ENCODE data around the gene LIN7C.
A peak's percentile ranks its signal among the peaks of the same experiment; 100 is the strongest.
"Not testable (repeated sequence)": the region's sequence is repeated elsewhere in the genome, so short reads cannot be mapped to it uniquely, and the experiment has no call there.

Gene LIN7C

GRCh38 chr11:27506200-27507182 is at the start of gene LIN7C:
LIN7C (minus strand) TSS chr11:27506769; CDS start chr11:27506752, 17 bp downstream.
- DNase-seq = peak; percentile 83

DNA sequence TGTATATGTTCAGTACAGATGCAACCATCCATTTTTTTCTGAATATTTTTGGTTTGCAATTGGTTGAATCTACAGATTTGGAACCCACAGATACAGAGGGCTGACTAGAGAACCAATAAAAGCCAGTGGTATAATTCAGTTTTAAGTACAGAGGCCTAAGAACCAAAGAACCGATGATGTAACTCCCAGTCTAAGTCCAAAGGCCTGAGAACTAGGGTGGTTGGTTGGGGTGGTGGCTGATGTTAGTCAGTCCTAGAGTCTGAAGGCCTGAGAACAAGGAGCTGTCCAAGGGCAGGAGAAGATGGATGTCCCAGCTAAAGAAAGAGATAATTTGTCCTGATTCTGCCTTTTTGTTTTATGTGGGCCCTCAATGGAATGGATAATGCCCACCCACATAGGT is 48.7 kb upstream of the LIN7C start:
- DNase-seq = no peak

DNA sequence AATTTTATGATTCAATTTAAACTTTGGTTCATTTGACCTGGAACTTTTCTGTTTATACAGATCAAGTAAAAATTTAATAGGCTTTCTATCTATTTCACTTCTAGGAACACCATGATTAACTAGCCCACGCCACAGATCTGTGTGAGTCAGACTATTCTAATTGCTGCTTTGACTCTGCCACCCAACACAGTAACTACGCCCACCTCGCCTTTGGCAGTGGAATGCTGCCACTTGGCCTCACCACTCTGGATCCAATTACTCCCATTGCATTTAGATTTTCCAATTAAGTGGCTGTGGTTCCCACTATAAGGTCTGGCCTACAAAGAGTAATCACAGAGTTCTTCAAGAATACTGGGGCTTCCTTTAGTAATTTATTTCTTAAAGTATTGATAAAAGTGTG is 46.6 kb upstream of the LIN7C start:
- DNase-seq = no peak

DNA sequence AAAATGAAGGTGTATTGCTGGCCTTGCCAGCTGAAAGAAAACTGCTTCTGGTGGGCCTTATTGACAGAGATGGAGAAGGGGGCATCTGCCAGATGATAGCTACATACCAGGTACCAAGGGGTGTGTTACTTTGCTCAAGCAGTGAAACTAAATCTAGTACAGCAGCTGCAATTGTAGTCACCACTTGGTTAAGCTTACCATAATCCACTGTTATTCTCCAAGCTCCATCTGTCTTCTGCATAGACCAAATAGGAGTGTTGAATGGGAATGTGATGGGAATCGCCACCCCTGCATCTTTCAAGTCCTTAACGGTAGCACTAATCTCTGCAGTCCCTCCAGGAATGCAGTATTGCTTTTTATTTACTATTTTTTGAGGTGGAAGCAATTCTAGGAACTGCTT is 45.8 kb upstream of the LIN7C start:
- DNase-seq = no peak

GRCh38 chr11:27551127-27551526 is 44.6 kb upstream of the LIN7C start:
- no peak for DNase-seq

DNA sequence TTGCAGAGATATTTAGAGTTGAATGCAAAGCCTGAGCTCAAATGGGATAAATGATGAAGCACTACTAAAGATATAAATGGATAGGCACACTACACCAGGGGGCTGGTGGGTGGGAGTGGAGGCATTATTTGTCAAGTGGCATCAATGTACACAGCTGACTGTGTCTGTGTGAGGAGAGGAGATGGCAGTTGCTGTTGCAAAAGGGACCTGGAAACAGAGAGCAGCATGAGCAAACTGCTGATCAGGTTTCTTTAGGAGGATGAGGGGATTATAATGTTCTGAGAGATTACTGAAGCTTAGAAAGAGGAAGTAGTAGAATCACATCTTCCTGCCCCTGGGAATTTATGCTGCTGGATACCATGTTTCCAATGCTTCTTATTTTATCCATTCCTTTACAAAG is 39.4 kb upstream of the LIN7C start:
- no peak for DNase-seq

GRCh38 chr11:27545035-27545434 is 38.5 kb upstream of the LIN7C start:
- no peak for DNase-seq

GRCh38 chr11:27541790-27542189 is 35.2 kb upstream of the LIN7C start:
- no peak for DNase-seq

DNA sequence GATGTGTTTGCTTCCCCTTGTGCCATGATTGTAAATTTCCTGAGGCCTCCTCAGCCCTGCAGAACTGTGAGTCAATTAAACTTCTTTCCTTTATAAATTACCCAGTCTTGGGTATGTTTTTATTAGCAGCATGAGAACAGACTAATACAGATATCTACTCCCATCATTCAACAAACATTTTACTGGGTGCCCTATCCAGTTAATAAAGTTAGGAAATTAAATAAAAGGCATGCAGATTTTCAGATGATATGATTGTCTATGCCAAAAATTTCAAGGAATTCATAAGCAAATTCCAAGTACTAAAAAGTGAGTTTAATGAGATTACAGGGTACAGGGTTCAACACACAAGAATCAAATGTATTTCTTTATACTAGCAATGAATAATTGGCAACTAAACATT is 33.5 kb upstream of the LIN7C start:
- DNase-seq = no peak

DNA sequence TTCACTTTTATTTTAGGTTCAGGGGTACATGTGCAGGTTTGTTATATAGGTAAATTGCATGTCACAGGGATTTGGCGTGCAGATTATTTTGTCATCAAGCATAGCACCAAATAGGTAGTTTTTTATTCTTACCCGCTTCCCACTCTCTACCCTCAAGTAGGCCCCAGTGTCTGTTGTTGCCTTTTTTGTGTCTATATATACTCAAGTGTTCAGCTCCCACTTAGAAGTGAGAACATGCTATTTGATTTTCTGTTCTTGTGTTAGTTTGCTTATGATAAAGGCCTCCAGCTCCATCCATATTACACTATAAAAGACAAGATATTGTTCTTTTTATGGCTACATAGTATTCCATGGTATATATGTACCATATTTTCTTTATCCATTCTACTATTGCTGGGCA is 28.5 kb upstream of the LIN7C start:
- DNase-seq = no peak

DNA sequence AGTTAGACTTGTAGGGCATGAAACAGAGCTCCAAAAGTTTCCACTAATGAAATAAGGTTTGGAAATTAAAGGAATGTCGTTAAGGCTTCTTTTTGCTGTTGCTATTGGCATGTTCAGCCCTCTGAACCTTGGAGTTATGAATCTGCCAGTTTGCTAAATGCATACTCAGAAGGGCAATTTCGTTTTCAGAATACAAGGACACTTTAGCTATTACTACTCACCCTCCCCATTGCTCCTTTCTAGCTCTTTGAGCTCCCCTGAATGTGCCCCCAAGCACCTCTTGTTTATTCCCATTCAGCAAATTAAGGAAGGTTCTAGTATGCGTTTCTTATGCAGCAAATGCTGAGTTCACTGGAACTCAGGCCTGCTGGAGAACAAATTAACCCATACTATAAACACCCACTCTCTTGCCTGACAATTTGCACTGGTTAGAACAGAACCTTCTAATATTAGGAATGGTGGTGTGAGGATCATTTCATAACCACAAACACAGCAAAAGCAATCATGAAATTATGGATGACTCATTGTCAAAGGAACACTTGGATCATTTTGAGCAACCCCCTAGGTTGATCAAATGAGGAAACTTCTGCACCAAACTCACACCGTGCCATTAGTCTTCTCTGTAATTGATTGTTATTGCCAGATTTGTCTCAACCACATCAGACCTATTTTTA is 26.2 kb upstream of the LIN7C start:
- DNase-seq = no peak

GRCh38 chr11:27528712-27529111 is 22.1 kb upstream of the LIN7C start:
- DNase-seq = no peak

DNA sequence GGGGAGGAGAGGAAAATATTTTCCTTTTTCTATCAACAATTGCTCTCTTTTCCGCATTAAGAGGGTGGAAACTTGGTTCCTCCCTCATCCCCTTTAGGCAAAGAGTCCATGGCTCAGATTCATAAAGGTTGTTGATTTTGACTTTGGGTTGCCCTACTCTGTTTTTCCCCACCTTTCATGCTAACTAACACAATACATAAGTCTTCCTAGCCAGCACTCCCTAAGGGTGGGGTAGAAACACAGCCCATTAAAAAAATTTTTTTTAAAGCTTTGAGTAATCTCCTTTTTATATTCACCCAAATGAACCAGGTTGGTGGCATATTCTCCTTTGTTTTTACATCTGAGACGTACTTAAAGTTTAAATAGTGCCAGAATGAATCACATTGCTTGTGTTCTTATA is 20.0 kb upstream of the LIN7C start:
- no peak for DNase-seq

DNA sequence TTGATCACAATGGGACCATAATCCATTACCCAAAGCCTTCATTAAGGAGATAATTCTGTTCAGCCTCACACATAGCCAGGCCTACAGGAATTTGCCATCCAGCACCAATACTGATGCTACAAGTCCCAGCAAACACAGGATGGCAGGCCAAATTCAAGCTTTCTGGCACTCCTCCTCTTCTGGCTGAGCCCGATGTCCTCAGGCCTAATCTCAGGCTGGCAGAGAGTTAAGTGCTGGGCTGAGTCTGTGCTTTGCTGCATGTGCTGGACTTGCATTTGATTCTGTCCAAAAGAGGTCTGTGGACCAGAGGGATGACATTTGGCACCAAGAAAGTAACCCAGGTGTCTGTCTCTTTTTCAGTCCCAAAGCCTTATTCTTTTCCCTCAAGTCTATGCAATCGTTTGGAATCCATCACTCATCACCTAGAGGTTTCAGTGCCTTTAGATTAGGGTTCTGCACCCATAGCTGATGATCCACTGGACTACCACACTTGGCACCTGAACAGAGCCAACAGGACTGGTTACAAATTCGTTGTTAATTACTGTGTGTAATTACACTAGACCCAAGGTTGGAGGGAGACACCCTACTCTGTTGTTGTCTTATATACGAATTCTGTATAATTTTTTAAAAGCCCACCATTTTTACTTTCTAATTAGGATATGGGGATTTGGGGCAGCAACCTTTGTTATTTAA is 19.4 kb upstream of the LIN7C start:
- DNase-seq = no peak

DNA sequence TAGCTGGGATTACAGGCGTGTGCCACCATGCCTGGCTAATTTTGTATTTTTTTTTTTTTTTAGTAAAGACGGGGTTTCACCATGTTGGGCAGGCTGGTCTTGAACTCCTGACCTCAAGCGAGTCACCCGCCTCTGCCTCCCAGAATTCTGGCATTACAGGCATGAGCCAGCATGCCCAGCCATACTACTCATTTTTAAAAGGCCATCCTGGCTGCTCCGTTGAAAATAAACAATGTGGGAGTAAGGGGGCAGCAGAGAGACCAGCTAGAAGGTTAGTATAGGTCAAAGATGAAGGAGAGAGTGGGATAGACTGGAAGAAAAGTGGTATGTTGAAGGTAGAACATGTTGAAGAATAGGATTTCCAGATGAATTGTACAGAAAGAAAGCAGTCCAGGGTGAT is 17.6 kb upstream of the LIN7C start:
- no peak for DNase-seq

DNA sequence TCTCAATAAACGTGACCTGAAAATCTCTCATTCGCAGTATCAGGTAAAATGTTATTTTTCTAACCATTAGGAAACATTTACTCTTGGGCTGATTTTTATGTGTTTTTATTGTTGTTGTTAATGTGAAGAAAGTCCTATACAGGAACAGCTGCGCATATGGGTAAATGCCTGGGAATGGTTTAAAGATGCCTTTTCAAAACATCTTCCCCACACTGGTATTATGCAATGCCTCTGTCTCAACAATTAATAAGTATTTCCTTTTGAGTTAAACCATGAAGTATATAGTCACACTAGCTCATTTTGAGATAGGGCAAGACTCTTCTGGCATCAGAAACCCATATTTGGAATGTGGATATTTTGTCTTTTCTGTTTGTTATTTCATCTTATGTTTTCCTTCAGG is 13.7 kb upstream of the LIN7C start:
- no peak for DNase-seq

GRCh38 chr11:27518518-27518917 is 11.9 kb upstream of the LIN7C start:
- no peak for DNase-seq

DNA sequence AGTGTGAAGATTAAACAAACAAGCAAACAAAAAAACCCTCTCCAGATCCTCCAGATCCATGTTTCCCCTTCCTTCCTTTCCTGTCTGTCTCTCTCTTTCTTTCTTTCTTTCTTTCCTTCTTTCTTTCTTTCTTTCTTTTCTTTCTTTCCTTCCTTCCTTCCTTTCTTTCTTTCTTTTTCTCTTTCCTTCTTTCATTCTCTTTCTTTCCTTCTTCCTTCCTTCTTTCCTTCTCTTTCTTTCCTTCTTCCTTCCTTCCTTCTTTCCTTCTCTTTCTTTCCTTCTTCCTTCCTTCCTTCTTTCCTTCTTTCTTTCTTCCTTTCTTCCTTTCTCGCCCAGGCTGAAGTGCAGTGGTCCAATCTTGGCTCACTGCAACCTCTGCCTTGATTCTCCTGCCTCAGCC is 10.9 kb upstream of the LIN7C start:
- not testable (repeated sequence) for DNase-seq

GRCh38 chr11:27514558-27514957 is 8.0 kb upstream of the LIN7C start:
- DNase-seq = no peak

DNA sequence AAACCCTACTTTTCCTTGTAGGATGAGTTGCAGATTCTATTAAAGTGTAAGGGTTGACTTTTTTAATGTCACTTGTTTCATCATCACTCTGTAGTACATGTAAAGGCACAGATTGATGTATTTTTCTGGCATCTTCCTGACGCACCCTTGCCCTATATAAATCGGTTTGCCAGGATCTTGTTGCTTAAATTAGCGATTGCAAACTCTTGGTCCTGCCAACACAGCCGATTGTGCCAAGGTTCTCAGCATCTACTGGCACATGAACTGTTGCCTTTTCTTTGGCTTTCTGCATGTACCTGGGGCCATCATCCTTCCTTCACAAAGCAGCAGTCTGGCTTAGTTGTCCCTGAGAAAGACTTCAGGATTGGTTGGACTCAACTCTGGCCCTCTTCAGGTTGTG is 7.5 kb upstream of the LIN7C start:
- DNase-seq = no peak

DNA sequence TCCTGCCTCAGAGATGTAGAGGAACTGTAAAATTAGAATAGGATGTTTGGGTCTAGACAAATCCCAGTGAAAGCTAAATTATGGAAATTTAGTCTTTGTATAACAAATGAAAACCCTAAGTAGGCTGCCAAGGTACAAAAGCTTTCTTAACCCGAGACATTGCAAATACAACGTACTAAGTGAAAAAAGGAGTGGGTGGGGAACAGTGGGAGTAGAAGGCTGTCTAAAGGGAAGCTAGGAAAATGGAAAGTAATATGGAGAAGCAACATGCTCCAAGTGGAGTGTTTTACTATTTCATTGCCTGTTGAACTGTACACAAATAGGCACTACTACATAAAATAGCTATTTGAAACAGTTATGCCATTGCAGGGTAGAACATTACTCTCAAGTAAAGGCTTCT is 6.8 kb upstream of the LIN7C start:
- no peak for DNase-seq

DNA sequence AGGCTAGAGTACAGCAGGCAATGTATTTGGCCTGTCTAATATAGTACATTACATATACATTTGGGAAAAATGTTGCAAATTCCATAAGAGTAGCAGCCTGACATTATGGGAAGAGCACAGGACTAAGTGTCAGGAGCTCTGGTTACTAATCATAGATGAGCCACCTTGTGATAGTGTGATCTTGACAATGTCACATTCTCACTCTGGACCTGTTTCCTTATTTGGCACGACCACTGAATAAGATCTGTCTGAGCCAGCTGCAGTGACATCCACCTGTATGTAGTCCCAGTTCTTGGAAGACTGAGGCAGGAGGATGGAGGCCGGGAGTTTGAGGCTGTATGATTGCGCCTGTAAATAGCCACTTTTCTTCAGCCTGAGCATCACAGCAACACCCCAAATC is 5.7 kb upstream of the LIN7C start:
- DNase-seq = no peak

DNA sequence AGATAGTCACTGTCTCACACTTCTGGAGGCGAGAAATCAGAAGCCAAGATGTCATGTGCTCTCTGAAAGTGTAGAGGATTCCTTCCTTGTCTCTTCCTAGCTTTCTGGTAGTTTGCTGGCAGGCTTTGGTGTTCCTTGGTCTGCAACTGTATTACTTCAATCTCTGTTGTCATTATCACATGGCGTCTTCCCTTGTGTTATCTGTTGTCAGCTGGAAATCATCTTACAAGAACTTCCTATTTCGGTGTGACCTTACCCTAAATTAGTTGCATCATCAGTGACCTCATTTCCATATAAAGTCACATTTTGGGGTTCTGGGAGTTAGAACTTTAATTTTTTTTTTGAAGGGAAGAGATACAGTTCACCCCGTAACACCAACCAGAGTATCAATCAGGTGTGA is 3.3 kb upstream of the LIN7C start:
- DNase-seq = no peak

All from KG1 (cell line).